Renal pelvis (tissue), 3 donors: Measurements from ENCODE around the gene SLC5A5. TPM values are rescaled to one million over a fixed set of nuclear protein-coding genes. Genes with fewer than 3 reads are reported as not detected.

ENCODE experiments used
- polyA plus RNA-seq, 3 donors: library from polyadenylated mRNA; unstranded; fragments of 120-200 nt; gene quantifications; one replicate each; pipeline ENCODE4 v1.2.1, GENCODE V29; 2013; ENCODE audit not compliant: insufficient read length in 3 of 3

SLC5A5 gene
- polyA plus RNA-seq, 3 donors, result 0.06 to 0.09 TPM; not detected in 1

Other genes with a start within 250 kb of the SLC5A5 start
- under 1 TPM; 0.16 to 0.26 (median 0.21) TPM for gene UNC13A, start 183.6 kb upstream of the SLC5A5 start, polyA plus RNA-seq
- gene MAP1S, start 152.5 kb upstream of the SLC5A5 start, polyA plus RNA-seq, result 10 to 100 TPM; 34.7 to 50.9 (median 43.6) TPM
- gene FCHO1, start 120.5 kb upstream of the SLC5A5 start, polyA plus RNA-seq, result 1 to 10 TPM; 2.5 to 2.7 (median 2.5) TPM
- gene B3GNT3, start 76.8 kb upstream of the SLC5A5 start, polyA plus RNA-seq, result 10 to 100 TPM in 1 of 3 donors, 1 to 10 TPM in 2; 8.7 to 13.3 (median 8.8) TPM
- gene INSL3, start 50.4 kb upstream of the SLC5A5 start, polyA plus RNA-seq, result under 1 TPM in 2 of 3 donors, not detected in 1; 0.26 to 0.47 TPM
- 1 to 10 TPM; 3.2 to 5.0 (median 3.8) TPM for gene JAK3, start 24.0 kb upstream of the SLC5A5 start, polyA plus RNA-seq
- 1,000 to 10,000 TPM; 1,096 to 1,423 (median 1,285) TPM for gene RPL18A, start 12.0 kb upstream of the SLC5A5 start, polyA plus RNA-seq
- gene CCDC124, start 61.1 kb downstream of the SLC5A5 start, polyA plus RNA-seq, result 10 to 100 TPM; 69.1 to 95.5 (median 76.6) TPM
- gene KCNN1, start 95.2 kb downstream of the SLC5A5 start, polyA plus RNA-seq, result 1 to 10 TPM; 5.1 to 8.6 (median 7.4) TPM
- gene ARRDC2, start 136.2 kb downstream of the SLC5A5 start, polyA plus RNA-seq, result 1 to 10 TPM; 3.9 to 4.7 (median 4.0) TPM
- under 1 TPM; 0.18 to 0.27 (median 0.24) TPM for gene IL12RB1, start 215.0 kb downstream of the SLC5A5 start, polyA plus RNA-seq
- 1 to 10 TPM; 5.7 to 8.3 (median 7.5) TPM for gene MAST3, start 225.8 kb downstream of the SLC5A5 start, polyA plus RNA-seq